Measurements from ENCODE around the gene GCM1.

GRCh38 chr6:53192682-53193188 lies 44.1 kb upstream of the GCM1 start:
- TF ChIP-seq ZBTB1 (CRISPR knock-in tag; IDR thresholded peaks at IDR 0.05; ENCODE audit: borderline replicate concordance, low read depth) (no peak), MAFF (IDR thresholded peaks at IDR 0.05; ENCODE audit: low read length) (0 out of 2 replicates have a peak, but pooled peaks have one; percentile 6), MTA2 (IDR thresholded peaks at IDR 0.05; ENCODE audit: low read depth) (no peak), TRIM25 (IDR thresholded peaks at IDR 0.05; ENCODE audit: borderline replicate concordance) (no peak)
- TF ChIP-seq, protein P1, sequence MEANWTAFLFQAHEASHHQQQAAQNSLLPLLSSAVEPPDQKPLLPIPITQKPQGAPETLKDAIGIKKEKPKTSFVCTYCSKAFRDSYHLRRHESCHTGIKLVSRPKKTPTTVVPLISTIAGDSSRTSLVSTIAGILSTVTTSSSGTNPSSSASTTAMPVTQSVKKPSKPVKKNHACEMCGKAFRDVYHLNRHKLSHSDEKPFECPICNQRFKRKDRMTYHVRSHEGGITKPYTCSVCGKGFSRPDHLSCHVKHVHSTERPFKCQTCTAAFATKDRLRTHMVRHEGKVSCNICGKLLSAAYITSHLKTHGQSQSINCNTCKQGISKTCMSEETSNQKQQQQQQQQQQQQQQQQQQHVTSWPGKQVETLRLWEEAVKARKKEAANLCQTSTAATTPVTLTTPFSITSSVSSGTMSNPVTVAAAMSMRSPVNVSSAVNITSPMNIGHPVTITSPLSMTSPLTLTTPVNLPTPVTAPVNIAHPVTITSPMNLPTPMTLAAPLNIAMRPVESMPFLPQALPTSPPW (CRISPR knock-in tag; IDR thresholded peaks at IDR 0.05) = no peak
- TF ChIP-seq, protein P2, sequence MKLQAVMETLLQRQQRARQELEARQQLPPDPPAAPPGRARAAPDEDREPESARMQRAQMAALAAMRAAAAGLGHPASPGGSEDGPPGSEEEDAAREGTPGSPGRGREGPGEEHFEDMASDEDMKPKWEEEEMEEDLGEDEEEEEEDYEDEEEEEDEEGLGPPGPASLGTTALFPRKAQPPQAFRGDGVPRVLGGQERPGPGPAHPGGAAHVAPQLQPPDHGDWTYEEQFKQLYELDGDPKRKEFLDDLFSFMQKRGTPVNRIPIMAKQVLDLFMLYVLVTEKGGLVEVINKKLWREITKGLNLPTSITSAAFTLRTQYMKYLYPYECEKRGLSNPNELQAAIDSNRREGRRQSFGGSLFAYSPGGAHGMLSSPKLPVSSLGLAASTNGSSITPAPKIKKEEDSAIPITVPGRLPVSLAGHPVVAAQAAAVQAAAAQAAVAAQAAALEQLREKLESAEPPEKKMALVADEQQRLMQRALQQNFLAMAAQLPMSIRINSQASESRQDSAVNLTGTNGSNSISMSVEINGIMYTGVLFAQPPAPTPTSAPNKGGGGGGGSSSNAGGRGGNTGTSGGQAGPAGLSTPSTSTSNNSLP (IDR thresholded peaks at IDR 0.05; ENCODE audit: borderline replicate concordance, low read depth, low read length) = no peak
